Epithelial cell of proximal tubule (primary cell): ENCODE measurements around the gene ATP2C1. TPM values are rescaled to one million over a fixed set of nuclear protein-coding genes. Genes with fewer than 3 reads are reported as not detected.

Source experiments
- DNase-seq: peaks from one replicate; pipeline ENCODE4 v3.0.0-alpha.2; 2011; ENCODE audit warnings: low read depth
- H3K4me3 ChIP-seq: 2 replicates; pipeline ENCODE4 v1.5.1; 2011; ENCODE audit warnings: low read depth, mild to moderate bottlenecking, low read length
- CTCF ChIP-seq: conservative IDR thresholded peaks from 2 replicates; pipeline ENCODE4 v1.5.1; 2012; ENCODE audit warnings: low read depth, mild to moderate bottlenecking, low read length
- total RNA-seq: library from RNA; depleted of rRNA; stranded (reverse); fragments of >200 nt; gene quantifications from 2 replicates; pipeline ENCODE4 v1.2.3, GENCODE V29; 2015

The ATP2C1 gene
- total RNA-seq, 1 donor from 2014 or later = 104 TPM

DNA sequence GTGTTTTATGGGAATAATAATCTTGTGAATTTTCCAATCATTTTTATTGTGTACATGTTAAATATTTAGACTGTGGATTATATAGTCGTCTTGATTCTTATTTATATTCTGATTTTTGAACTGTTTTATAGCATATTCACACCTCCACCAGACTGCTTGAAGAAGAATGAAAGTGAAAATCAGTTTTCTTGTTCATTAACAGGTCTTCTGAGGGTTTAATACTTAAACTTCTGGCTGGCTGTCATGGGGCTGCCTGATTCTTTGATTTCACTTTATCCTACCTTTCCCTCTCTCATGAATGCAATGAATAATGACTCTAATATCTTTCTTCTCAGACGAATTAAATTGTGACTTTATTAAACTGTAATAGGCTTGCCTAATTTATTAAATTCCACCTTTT is 56.2 kb downstream of the ATP2C1 start:
- H3K4me3 ChIP-seq = no peak overlapping the region
- no peak for DNase-seq
- no peak for TF ChIP-seq CTCF

DNA sequence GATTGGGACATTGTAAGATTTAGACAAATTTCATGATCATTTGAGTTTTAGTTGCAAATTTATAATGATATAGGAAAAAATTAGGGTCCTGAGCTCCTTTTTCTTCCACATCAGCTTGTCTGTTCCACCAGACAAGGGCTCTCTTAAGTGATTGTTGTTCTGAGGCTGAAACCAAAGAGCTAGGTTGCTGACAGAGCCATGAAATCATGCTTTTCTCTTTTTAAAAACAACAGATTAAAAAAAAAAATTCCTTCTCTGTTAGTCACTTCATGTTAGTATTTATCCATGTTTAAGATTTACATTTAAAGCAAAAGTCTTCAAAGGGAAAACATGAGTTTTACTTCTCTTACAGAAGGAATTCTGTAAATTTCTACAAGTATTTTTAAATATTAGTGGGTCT is 56.8 kb downstream of the ATP2C1 start:
- no peak for TF ChIP-seq CTCF
- no peak overlapping the region for H3K4me3 ChIP-seq
- no peak for DNase-seq

GRCh38 chr3:130955481-130955880 is 61.6 kb downstream of the ATP2C1 start:
- DNase-seq = no peak
- no peak overlapping the region for H3K4me3 ChIP-seq
- no peak for TF ChIP-seq CTCF

DNA sequence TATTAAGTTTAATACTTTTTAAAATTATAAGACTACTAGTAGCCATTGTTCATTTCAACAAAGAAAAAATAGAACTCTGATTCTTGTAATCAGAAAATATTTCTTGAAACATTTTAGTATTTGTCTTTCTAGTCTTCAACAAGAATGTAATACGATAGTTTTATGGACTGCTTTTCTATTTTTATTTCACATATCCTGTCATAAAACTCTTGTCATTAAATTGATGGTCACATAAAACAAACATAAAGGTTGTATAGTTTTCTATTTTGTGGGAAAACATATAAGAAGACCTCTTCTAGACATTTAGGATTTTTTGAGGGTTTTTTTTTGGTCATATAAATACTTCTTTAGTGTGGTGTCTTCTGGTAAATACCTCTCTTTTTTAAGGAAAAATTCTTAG is 62.4 kb downstream of the ATP2C1 start:
- no peak overlapping the region for H3K4me3 ChIP-seq
- DNase-seq = no peak
- TF ChIP-seq CTCF = no peak

GRCh38 chr3:130956721-130957120 is 62.8 kb downstream of the ATP2C1 start:
- no peak overlapping the region for H3K4me3 ChIP-seq
- TF ChIP-seq CTCF = no peak
- DNase-seq = no peak

GRCh38 chr3:130960139-130960795 is 66.4 kb downstream of the ATP2C1 start:
- DNase-seq = no peak
- TF ChIP-seq CTCF = no peak
- H3K4me3 ChIP-seq = no peak overlapping the region

DNA sequence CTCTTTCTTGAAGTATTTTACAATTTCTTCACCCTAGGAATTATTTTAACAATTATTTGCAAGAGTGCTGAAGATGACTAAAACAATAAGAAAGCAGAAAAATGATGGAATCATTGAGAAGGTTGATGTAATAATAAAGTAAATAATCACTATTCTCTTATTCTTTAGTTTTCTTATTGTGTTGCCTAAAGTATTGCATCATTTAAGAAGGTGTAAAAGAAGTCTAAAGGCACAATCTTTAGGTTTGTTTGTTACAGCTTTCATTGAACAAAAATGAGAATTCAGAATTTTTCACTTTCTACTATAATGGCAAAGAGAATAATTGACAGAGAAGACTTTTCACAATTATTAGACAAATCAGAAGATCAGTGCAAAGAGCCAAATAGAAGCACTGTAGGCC is 67.6 kb downstream of the ATP2C1 start:
- no peak for DNase-seq
- no peak for TF ChIP-seq CTCF
- no peak overlapping the region for H3K4me3 ChIP-seq
